Measurements from ENCODE around the gene GP2.
"Not testable (repeated sequence)": the region's sequence is repeated elsewhere in the genome, so short reads cannot be mapped to it uniquely, and the experiment has no call there.

GP2 gene

GRCh38 chr16:20318437-20318836 lies 8.9 kb downstream of the GP2 start:
- no peak overlapping the region for H3K27ac ChIP-seq
- no peak for TF ChIP-seq CTCF (conservative IDR thresholded peaks at IDR 0.05)

DNA sequence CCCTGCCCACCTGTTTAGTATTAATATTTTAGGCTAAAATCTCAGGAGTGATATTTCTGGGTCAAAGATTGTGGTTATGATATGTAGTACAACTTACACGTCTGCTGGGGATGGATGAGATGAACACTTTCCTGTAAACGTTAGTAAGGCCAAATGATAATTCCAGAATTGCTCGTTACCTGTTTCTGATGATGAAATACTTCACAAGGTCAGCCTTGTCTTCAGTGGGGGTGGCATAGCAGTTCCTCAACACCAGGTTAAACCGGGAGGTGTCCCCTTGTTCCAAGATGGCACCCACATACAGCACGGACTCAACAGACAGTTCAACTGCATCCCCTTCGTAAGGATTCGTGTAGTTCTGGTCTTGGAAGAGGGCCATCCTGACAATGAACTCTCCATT lies 9.3 kb downstream of the GP2 start:
- no peak for TF ChIP-seq CTCF (conservative IDR thresholded peaks at IDR 0.05)
- no peak overlapping the region for H3K27ac ChIP-seq

GRCh38 chr16:20317117-20317516 lies 10.2 kb downstream of the GP2 start:
- no peak for TF ChIP-seq CTCF (conservative IDR thresholded peaks at IDR 0.05)
- 0 out of 2 replicates have a peak overlapping the region, but pooled peaks have one; percentile 8 for H3K27ac ChIP-seq

DNA sequence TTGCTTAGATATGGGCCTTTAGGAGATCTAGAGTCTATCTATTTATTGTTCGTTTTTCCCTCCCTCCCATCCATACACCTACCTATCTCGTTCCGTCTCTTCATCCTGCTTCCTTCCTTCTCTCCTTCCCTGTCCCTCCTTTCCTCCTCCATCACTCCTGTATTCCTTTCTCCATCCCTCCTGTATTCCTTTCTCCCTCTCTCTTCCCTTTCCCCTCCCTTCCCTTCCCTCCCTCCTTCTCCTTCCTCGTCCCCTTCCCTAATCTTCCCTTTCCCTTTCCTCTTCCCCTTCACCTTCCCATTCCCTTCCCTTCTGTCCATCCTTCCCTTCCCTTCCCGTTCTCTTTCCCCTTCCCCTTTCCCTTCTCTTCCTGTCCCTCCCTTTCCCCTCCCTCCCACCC lies 10.6 kb downstream of the GP2 start:
- no peak for TF ChIP-seq CTCF (conservative IDR thresholded peaks at IDR 0.05)
- H3K27ac ChIP-seq = 0 out of 2 replicates have a peak overlapping the region, but pooled peaks have one; percentile 8

- H3K27ac ChIP-seq = no peak overlapping the region
Measured at GRCh38 chr16:20315764-20316163, 11.5 kb downstream of the GP2 start.

GRCh38 chr16:20314575-20314974 lies 12.7 kb downstream of the GP2 start:
- no peak for TF ChIP-seq CTCF (conservative IDR thresholded peaks at IDR 0.05)
- H3K27ac ChIP-seq = no peak overlapping the region

More at GRCh38 chr16:20315764-20316163, 11.5 kb downstream of the GP2 start:
- TF ChIP-seq CTCF (conservative IDR thresholded peaks at IDR 0.05) = no peak

- no peak overlapping the region for H3K27ac ChIP-seq
- TF ChIP-seq CTCF (conservative IDR thresholded peaks at IDR 0.05) = no peak
Measured at GRCh38 chr16:20313741-20314140, 13.6 kb downstream of the GP2 start.

- not testable (repeated sequence) for H3K27ac ChIP-seq
Measured at GRCh38 chr16:20312536-20313095, 14.7 kb downstream of the GP2 start.
